ENCODE data around the gene CT47B1.
"Not testable (repeated sequence)": the region's sequence is repeated elsewhere in the genome, so short reads cannot be mapped to it uniquely, and the experiment has no call there.

Gene CT47B1

DNA sequence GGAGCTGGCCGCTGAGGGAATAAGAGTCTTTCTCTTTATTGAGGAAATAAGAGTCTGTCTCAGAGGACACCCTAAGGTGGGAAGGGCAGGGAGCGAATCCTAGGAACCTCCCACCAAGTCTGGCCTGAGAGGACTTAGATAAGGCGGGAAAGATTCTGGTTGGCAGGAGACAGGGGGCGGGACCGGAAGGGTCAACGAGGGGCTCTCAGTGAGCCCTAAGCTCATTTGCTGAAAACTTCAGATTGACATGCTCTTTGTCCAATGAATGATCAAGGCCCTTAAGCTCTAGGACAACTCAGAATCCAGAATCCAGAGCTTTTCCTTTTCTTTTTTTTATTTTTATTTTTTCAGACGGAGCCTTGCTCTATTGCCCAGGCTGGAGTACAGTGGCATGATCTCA, at the start of gene CT47B1:
TSS of gene CT47B1 (minus strand) at position 101 of the 400 bp plus-strand sequence. CDS start 196 bp downstream, outside the sequence.
- DNase-seq, result not testable (repeated sequence)

DNA sequence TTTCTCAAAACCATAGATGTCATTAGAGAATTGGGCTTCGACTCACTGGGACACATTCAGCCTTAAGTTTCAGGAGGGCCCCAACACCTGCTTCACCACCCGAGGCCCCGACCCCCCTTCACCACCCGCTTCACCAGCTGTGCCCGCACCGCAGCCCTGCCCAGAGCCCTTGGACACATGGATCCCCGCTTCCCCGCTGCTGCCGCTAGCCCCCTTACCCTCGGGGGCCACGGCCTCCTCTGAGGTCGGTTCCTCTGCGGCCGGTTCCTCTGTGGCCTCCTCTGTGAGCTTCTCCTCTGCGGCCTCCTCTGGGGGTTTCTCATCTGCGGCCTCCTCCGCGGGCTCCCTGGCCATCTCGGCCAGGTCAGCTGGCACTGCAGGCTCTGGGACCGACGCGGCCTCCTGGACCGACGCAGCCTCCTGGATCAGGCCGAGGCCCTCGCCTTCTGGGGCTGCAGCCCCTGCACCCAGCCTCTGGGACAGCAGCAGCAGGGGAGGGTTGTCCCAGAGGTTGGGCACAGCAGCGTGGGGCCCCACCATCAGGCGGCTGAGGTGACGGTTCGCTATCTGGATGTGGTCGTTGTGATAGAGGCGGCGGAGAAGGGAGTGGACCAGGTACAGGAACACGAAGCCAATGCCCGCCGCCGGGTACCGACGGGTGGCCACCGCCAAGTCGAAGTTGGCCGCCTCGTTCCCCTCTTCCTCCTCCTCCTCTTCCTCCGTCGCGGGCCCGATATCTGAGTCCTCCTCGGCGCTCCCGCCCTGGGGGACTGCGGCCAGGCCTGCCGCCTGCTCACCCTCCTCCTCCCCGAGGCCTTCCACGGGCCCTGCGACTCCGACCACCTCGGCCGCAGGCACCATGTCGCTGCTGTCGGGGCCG, 748 bp downstream of the CT47B1 start:
- no peak for DNase-seq

DNA sequence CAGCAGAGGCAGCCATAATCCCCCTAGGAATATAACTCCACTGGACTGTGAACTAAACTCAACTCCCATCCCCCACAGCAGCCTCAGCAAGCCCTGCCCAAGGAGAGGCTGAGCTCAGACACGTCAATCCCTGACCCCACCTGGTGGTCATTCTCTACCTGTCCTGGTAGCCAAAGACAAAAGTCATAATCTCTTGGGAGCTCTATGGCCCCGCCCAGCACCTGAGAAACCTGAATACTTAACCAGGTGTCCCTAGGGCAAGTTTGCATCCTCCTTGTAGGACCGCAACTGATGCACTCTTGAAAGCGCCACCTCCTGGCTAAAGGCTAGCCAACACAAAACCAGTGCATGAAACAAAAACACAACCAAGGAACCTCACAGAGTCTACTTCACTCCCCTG, 18.4 kb downstream of the CT47B1 start:
- no peak for DNase-seq

DNA sequence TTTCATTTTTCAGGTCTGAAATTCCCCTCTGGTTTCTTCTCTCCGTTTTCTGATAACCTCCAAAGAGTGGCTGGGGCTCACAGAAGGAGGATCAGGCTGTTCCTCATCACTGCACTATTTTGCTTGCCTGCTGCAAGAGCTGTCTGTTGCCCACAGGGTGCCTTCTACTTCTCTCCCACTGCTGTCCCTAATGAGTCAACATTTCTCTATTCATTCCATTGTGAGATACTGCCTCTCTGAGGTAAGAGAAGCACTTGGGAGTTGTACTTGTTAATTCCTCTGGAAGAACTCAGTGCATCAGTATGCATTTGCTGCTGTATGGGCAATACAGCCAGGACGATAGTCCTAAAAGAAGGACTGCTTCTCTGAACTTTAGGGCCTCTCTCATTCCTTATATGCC, 34.8 kb downstream of the CT47B1 start:
- DNase-seq, result no peak

DNA sequence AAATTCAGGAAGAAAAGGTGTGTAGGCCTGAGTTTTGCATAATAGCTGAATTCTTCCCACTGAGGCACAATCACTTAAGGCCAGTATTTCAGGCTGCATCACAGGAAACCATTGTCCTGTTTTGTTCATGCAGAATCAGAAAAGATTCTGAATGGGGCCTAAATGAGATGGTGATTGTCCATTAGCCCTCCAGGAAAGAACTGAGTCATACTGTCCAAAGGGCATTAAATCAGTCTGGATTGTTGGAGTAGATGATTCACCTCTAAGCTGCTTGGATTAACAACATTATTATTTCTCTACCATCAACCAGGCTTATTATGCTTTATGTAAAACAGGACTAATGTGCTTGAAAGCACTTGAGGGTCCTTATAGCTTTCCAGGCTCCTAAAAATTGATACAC, 36.2 kb downstream of the CT47B1 start:
- DNase-seq, result no peak

DNA sequence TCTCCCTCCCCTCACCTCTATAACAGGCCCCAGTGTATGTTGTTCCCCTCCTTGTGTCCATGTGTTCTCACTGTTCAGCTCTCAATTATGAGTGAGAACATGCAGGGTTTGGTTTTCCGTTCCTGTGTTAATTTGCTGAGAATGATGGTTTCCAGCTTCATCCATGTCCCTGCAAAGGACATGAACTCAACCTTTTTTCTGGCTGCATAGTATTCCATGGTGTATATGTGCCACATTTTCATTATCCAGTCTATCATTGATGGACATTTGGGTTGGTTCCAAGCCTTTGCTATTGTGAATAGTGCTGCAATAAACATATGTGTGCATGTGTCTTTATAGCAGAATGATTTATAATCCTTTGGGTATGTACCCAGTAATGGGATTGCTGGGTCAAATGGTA, 48.5 kb downstream of the CT47B1 start:
- not testable (repeated sequence) for DNase-seq

DNA sequence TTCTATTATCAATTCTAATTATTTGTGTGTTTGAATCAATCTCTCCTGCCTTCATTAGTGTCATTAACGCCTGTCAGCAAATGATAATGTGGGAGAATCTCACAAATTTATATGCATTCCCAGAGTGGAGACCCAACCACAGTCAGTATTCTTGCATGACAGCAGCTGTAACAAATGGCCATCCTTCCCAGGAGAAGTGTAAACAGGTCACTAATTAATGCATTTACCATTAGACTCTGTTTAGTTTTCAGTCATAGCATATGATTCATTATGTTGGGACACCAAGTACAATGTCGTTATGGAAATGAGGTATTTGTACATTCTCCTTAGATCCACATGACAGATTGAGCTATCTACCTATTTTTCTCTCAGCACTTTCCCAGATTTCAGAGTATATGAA, 50.5 kb downstream of the CT47B1 start:
- no peak for DNase-seq

DNA sequence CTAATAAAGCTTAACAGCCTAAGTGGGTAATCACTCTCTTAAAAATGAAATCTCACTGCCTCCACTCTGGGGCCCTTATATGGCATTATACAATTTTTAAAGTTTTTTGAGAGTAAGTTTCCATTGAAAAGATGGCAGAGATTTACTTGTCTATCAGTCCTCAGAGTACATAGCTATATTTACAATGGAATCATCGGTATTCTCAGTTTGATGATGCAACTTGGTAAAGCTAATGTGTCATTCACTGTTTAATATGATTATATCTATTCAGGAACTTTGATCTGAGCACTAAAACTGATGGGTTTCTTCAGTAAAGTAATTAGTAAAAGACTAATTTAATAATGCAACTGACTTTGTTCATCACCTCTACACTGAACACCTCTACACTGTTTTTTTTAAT, 51.6 kb downstream of the CT47B1 start:
- DNase-seq, result no peak

DNA sequence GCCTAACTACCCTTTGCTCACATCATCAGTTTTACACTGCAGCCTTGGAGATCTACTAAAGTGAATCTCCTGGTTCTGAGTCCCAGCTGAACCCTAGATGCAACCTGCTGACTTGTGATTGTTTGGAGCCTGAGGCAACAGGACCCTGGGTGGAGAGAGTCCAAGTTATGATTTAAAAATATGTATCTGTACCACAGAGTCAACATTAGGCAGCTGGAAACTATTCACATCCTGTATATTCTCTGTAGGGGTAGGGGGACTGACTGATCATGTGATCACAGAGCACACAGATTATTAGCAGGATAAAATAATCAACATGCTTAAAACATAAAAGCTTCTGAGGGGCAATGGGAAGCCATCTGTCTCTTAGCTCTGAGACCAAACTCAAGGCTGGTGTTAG, 52.1 kb downstream of the CT47B1 start:
- no peak for DNase-seq
